PC-3 (cell line): ENCODE results near the gene CHST8. TPM values are rescaled to one million over a fixed set of nuclear protein-coding genes. Genes with fewer than 3 reads are reported as not detected.

Experiments
- ATAC-seq: fragments of 200-7000 bp; cut with Tn5 transposase; 2 replicates; pipeline ENCODE4 v1.9.1; 2020; ENCODE audit warnings: mild to moderate bottlenecking, moderate library complexity
- BruUV-seq: library from RNA; stranded (reverse); fragments of 400-500 nt; replicated peaks from 2 replicates; lab custom pipeline; 2021; lab: Mats Ljungman, UMichigan
- CTCF ChIA-PET: fragments of 300-600 bp; sonication (Branson Sonifier 250); formaldehyde crosslinking; loops from one replicate; lab custom pipeline; 2022; ENCODE audit warnings: antibody characterized with exemption; lab: Charles Lee
- POLR2A ChIA-PET: fragments of 300-600 bp; sonication (Branson Sonifier 250); formaldehyde crosslinking; loops from one replicate; lab custom pipeline; 2022; ENCODE audit warnings: antibody characterized with exemption; ENCODE audit not compliant: unreplicated experiment; lab: Charles Lee
- DNase-seq: peaks from one replicate; pipeline ENCODE4 v3.0.0-alpha.2; 2015
- H2AFZ ChIP-seq: fragments of 300-600 bp; sonication (generic); 2 replicates; pipeline ENCODE4 v1.6.0; 2016; ENCODE audit warnings: antibody characterized with exemption, low read length
- H3F3A ChIP-seq: fragments of 300-600 bp; sonication (generic); one replicate; pipeline ENCODE4 v1.6.0; 2017; ENCODE audit warnings: antibody characterized with exemption, low read length, control low read depth, mild to moderate bottlenecking; ENCODE audit not compliant: unreplicated experiment
- H3K27ac ChIP-seq: fragments of 300-600 bp; sonication (generic); 2 replicates; pipeline ENCODE4 v1.5.1; 2016; ENCODE audit warnings: mild to moderate bottlenecking, low read length
- H3K27me3 ChIP-seq: fragments of 300-600 bp; sonication (generic); 2 replicates; pipeline ENCODE4 v1.6.1; 2016; ENCODE audit warnings: low read length, mixed read lengths
- H3K36me3 ChIP-seq: fragments of 300-600 bp; sonication (generic); 2 replicates; pipeline ENCODE4 v1.6.1; 2016; ENCODE audit warnings: low read depth, mixed run types, low read length, mixed read lengths
- H3K4me1 ChIP-seq: fragments of 300-600 bp; sonication (generic); 2 replicates; pipeline ENCODE4 v1.5.1; 2016; ENCODE audit warnings: low read length; ENCODE audit not compliant: insufficient read depth
- H3K4me2 ChIP-seq: fragments of 300-600 bp; sonication (generic); 2 replicates; pipeline ENCODE4 v1.6.0; 2016; ENCODE audit warnings: low read length
- H3K4me3 ChIP-seq: fragments of 300-600 bp; sonication (generic); 2 replicates; pipeline ENCODE4 v1.5.1; 2016; ENCODE audit warnings: mild to moderate bottlenecking, low read length, mixed read lengths
- H3K79me2 ChIP-seq: fragments of 300-600 bp; sonication (generic); 2 replicates; pipeline ENCODE4 v1.6.1; 2017; ENCODE audit warnings: low read length, mixed read lengths
- H3K9ac ChIP-seq: fragments of 300-600 bp; sonication (generic); 2 replicates; pipeline ENCODE4 v1.6.0; 2016; ENCODE audit warnings: mild to moderate bottlenecking, low read length
- H3K9me2 ChIP-seq: fragments of 300-600 bp; sonication (generic); replicated peaks from 2 replicates; pipeline ENCODE4 v1.6.1; 2016; ENCODE audit warnings: mixed run types, low read length, mixed read lengths
- H3K9me3 ChIP-seq: fragments of 300-600 bp; sonication (generic); 2 replicates; pipeline ENCODE4 v1.6.1; 2016; ENCODE audit warnings: low read length, mixed read lengths
- H4K20me1 ChIP-seq: fragments of 300-600 bp; sonication (generic); 2 replicates; pipeline ENCODE4 v1.6.1; 2016; ENCODE audit warnings: low read length, mixed read lengths
- EZH2 ChIP-seq: fragments of 300-600 bp; sonication (generic); IDR thresholded peaks from one replicate; pipeline ENCODE4 v1.6.1; 2017; ENCODE audit warnings: antibody characterized with exemption, mild to moderate bottlenecking, low read length; ENCODE audit not compliant: unreplicated experiment
- EZH2phosphoT487 ChIP-seq: fragments of 300-600 bp; sonication (generic); IDR thresholded peaks from 2 replicates; pipeline ENCODE4 v1.6.1; 2018; ENCODE audit warnings: mild to moderate bottlenecking, antibody characterized with exemption, low read length, borderline replicate concordance
- intact Hi-C: fragments of 100-400 bp; cut with micrococcal nuclease; formaldehyde crosslinking; loops from 2 replicates; pipeline ENCODE4 v1.9.0; 2023
- total RNA-seq: library from RNA; depleted of rRNA; stranded (reverse); fragments of >200 nt; gene quantifications from 2 replicates; pipeline ENCODE4 v1.2.3, GENCODE V29; 2014
- TF ChIP-seq, protein P1 (sequence below): fragments of 300-600 bp; sonication (generic); conservative IDR thresholded peaks from 2 replicates; pipeline ENCODE4 v1.5.1; 2017; ENCODE audit warnings: antibody characterized with exemption, low read depth, mild to moderate bottlenecking, low read length

CHST8 gene
- total RNA-seq, 1 experiment from 2014 or later, result 0.36 TPM

DNA sequence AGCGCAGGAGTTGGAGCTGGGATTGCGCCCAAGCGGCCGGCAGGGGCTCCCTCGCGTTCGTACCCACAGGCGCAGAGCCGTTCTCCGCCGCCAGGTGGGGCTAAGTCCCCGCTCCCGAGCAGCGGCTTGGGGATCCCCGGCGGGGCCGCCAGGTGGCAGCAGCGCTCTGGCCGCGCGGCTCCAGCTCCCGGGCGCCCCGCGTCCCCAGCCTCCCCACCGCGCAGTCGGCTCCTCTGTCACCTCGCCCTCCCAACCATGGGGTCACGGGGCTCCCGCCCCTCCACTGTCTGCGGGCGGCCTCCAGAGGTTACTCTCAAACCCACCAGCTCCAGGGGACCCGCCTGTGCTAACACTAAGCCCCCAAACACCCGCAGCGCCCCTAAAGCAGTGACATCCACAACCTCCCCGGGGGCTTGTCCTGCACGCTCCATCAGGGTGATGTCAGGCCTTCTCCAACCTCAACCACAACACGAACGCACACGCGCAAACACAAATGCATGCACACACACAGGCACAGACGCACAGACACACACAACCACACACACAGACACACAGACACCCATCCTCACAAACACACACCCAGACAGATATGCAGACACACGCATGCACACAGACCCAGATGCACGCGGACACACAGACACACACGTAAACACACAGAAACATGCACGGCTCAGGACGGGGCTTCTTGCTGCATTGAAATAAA, 156.5 kb downstream of the CHST8 start:
- no peaks in the 10 kb centered on the region for H3K27me3 ChIP-seq
- H3K79me2 ChIP-seq, result no peaks in the 10 kb centered on the region
- no peak overlapping the region for H3K27ac ChIP-seq
- peak; percentile 74 for DNase-seq
- no TSS peak for BruUV-seq
- TF ChIP-seq, protein P1, sequence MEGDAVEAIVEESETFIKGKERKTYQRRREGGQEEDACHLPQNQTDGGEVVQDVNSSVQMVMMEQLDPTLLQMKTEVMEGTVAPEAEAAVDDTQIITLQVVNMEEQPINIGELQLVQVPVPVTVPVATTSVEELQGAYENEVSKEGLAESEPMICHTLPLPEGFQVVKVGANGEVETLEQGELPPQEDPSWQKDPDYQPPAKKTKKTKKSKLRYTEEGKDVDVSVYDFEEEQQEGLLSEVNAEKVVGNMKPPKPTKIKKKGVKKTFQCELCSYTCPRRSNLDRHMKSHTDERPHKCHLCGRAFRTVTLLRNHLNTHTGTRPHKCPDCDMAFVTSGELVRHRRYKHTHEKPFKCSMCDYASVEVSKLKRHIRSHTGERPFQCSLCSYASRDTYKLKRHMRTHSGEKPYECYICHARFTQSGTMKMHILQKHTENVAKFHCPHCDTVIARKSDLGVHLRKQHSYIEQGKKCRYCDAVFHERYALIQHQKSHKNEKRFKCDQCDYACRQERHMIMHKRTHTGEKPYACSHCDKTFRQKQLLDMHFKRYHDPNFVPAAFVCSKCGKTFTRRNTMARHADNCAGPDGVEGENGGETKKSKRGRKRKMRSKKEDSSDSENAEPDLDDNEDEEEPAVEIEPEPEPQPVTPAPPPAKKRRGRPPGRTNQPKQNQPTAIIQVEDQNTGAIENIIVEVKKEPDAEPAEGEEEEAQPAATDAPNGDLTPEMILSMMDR, result peak; percentile 96
- TF ChIP-seq EZH2phosphoT487, result no peak
- ChIA-PET POLR2A (interaction anchor here (0.5 kb wide), 1 partner anchor 16 kb away, joined by 4 read pairs; no protein-coding TSS in a partner anchor), CTCF (interaction anchor here (0.5 to 1.2 kb wide), 8 partner anchors 17 to 522 kb away, joined by 3 to 17 read pairs (median 4); partner anchors contain the start of gene KCTD15)
- no peaks in the 10 kb centered on the region for H3K9me3 ChIP-seq
- H3K4me1 ChIP-seq, result peaks cover 4% of the 10 kb centered on the region; the same call in 1 of the 2 replicates
- H4K20me1 ChIP-seq, result no peaks in the 10 kb centered on the region
- H3F3A ChIP-seq, result no peaks in the 10 kb centered on the region
- peak overlapping the region; percentile 51 for H3K4me3 ChIP-seq
- no peak overlapping the region for H3K9ac ChIP-seq
- no peaks in the 10 kb centered on the region for H3K9me2 ChIP-seq
- peak overlapping the region; percentile 87; the same call in 1 of the 2 replicates for H2AFZ ChIP-seq
- no peaks in the 10 kb centered on the region for H3K36me3 ChIP-seq
- peak overlapping the region; percentile 90 for H3K4me2 ChIP-seq
- peak; percentile 82 for ATAC-seq
- intact Hi-C loops, result loop anchor here (1.0 kb wide), 2 partner anchors 220 to 318 kb away; no protein-coding TSS in a partner anchor

DNA sequence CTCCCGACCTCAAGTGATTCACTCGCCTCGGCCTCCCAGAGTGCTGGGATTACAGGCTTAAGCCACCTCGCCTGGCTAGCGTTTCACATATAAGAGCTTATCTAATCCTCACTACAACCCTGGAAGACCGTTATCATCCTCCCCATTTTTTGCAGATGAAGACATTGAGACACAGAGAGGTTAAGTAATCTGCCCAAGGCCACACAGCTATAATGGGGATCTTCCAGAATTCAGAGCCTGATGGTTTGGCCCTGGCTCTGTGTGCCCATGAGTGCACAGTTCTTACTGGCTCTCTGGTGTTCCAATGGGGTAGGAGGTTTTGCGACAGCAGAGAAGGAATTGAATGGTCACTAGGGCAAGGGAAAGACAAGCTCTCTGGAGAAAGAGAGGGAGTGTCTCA, 158.1 kb downstream of the CHST8 start:
- no peaks in the 10 kb centered on the region for H3F3A ChIP-seq
- no peaks in the 10 kb centered on the region for H3K9me3 ChIP-seq
- H3K4me3 ChIP-seq, result no peak overlapping the region
- no peak overlapping the region for H2AFZ ChIP-seq
- no peak overlapping the region for H3K4me2 ChIP-seq
- H4K20me1 ChIP-seq, result no peaks in the 10 kb centered on the region
- no peaks in the 10 kb centered on the region for H3K27me3 ChIP-seq
- BruUV-seq, result no TSS peak
- TF ChIP-seq, protein P1, result no peak
- TF ChIP-seq EZH2 (no peak), EZH2phosphoT487 (no peak)
- intact Hi-C loops, result no loop called here
- H3K79me2 ChIP-seq, result no peaks in the 10 kb centered on the region
- H3K4me1 ChIP-seq, result peaks cover 9% of the 10 kb centered on the region
- no peak overlapping the region for H3K9ac ChIP-seq
- ChIA-PET POLR2A (no interaction called here), CTCF (interaction anchor here (1.5 kb wide), 1 partner anchor 218 kb away, joined by 13 read pairs; no protein-coding TSS in a partner anchor)
- no peaks in the 10 kb centered on the region for H3K9me2 ChIP-seq
- H3K27ac ChIP-seq, result no peak overlapping the region
- DNase-seq (no peak), ATAC-seq (no peak)
- H3K36me3 ChIP-seq, result no peaks in the 10 kb centered on the region

DNA sequence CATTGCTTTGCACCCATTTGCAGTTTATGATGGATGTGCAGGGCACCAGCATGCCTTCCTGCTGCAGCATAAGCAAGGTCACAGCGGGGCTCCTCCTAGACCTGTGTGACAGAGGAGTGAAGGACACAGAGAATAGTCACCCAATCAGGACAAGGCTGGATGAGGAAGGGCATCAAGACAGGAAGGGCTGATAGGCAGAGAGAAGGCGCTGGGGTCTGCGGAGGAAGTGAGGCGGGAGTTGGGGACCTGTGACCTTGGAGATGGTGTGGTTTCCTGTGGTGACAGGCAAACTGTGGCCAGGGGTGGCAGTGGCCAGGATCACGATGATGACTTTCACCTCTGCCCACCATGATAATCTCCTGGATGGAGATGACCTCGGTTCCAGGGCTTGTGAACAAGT, 158.5 kb downstream of the CHST8 start:
- TF ChIP-seq EZH2phosphoT487, result no peak
- TF ChIP-seq, protein P1, result no peak
- no peak for TF ChIP-seq EZH2
- H3K4me2 ChIP-seq, result no peak overlapping the region
- intact Hi-C loops, result no loop called here
- DNase-seq, result no peak
- no peaks in the 10 kb centered on the region for H3K79me2 ChIP-seq
- ATAC-seq, result no peak
- H3K9ac ChIP-seq, result no peak overlapping the region
- no peaks in the 10 kb centered on the region for H4K20me1 ChIP-seq
- no peaks in the 10 kb centered on the region for H3K36me3 ChIP-seq
- ChIA-PET CTCF (interaction anchor here (1.5 kb wide), 1 partner anchor 218 kb away, joined by 13 read pairs; no protein-coding TSS in a partner anchor), POLR2A (no interaction called here)
- H3K27ac ChIP-seq, result no peak overlapping the region
- peaks cover 13% of the 10 kb centered on the region for H3K4me1 ChIP-seq
- no peaks in the 10 kb centered on the region for H3K27me3 ChIP-seq
- no peaks in the 10 kb centered on the region for H3K9me3 ChIP-seq
- no peak overlapping the region for H2AFZ ChIP-seq
- no peaks in the 10 kb centered on the region for H3K9me2 ChIP-seq
- no peak overlapping the region for H3K4me3 ChIP-seq
- no peaks in the 10 kb centered on the region for H3F3A ChIP-seq
- BruUV-seq, result no TSS peak
